GM19328 (cell line): ENCODE data around the gene ALDOB.

Experiments
- ATAC-seq: cut with Tn5 transposase; IDR thresholded peaks from one replicate; pipeline ENCODE4 v1.9.1; 2021; ENCODE audit warnings: mild to moderate bottlenecking, moderate library complexity; ENCODE audit not compliant: unreplicated experiment

ALDOB gene

GRCh38 chr9:101427957-101428655 is 7.5 kb downstream of the ALDOB start:
- ATAC-seq = peak; percentile 71

GRCh38 chr9:101427358-101427757 is 8.2 kb downstream of the ALDOB start:
- ATAC-seq = no peak

- no peak for ATAC-seq
Measured at GRCh38 chr9:101421653-101422065, 13.9 kb downstream of the ALDOB start.

GRCh38 chr9:101419863-101420262 is 15.7 kb downstream of the ALDOB start:
- ATAC-seq = no peak

GRCh38 chr9:101418518-101419430 is 16.8 kb downstream of the ALDOB start:
- ATAC-seq = no peak

GRCh38 chr9:101417977-101418376 is 17.6 kb downstream of the ALDOB start:
- ATAC-seq = no peak

GRCh38 chr9:101417389-101417788 is 18.2 kb downstream of the ALDOB start:
- no peak for ATAC-seq

GRCh38 chr9:101415578-101415977 is 20.0 kb downstream of the ALDOB start:
- no peak for ATAC-seq

GRCh38 chr9:101414839-101415238 is 20.7 kb downstream of the ALDOB start:
- no peak for ATAC-seq

- no peak for ATAC-seq
Measured at GRCh38 chr9:101409079-101409477, 26.5 kb downstream of the ALDOB start.

- no peak for ATAC-seq
Measured at GRCh38 chr9:101408374-101409078, 27.0 kb downstream of the ALDOB start.

- no peak for ATAC-seq
Measured at GRCh38 chr9:101403516-101404285, 31.9 kb downstream of the ALDOB start.

GRCh38 chr9:101400120-101400519 is 35.5 kb downstream of the ALDOB start:
- no peak for ATAC-seq

GRCh38 chr9:101399643-101399970 is 36.0 kb downstream of the ALDOB start:
- no peak for ATAC-seq

GRCh38 chr9:101398930-101399642 is 36.5 kb downstream of the ALDOB start:
- peak; percentile 1 for ATAC-seq

GRCh38 chr9:101398068-101398929 is 37.3 kb downstream of the ALDOB start, which contains the start of the genes MRPL50 and ZNF189:
Gene MRPL50, minus strand, starts transcription at chr9:101398618. Its CDS starts 26 bp downstream, at chr9:101398592.
Gene ZNF189, plus strand, starts transcription at chr9:101398851. Its CDS starts 306 bp downstream, at chr9:101399157.
- ATAC-seq = peak; percentile 97

- no peak for ATAC-seq
Measured at GRCh38 chr9:101397746-101398067, 37.9 kb downstream of the ALDOB start.

- no peak for ATAC-seq
Measured at GRCh38 chr9:101394687-101395086, 40.9 kb downstream of the ALDOB start.

- ATAC-seq = no peak
Measured at GRCh38 chr9:101393135-101393534, 42.4 kb downstream of the ALDOB start.
